Skeletal muscle cell (primary cell): Measurements from ENCODE around the gene ZBTB8A.

Source experiments
- DNase-seq: peaks from one replicate; pipeline ENCODE4 v3.0.0-alpha.2; 2010; ENCODE audit warnings: low read depth
- H3K4me3 ChIP-seq: 2 replicates; pipeline ENCODE4 v1.5.1; 2011; ENCODE audit warnings: low read depth, mild to moderate bottlenecking, control low read depth, low read length, moderate library complexity

ZBTB8A gene

DNA sequence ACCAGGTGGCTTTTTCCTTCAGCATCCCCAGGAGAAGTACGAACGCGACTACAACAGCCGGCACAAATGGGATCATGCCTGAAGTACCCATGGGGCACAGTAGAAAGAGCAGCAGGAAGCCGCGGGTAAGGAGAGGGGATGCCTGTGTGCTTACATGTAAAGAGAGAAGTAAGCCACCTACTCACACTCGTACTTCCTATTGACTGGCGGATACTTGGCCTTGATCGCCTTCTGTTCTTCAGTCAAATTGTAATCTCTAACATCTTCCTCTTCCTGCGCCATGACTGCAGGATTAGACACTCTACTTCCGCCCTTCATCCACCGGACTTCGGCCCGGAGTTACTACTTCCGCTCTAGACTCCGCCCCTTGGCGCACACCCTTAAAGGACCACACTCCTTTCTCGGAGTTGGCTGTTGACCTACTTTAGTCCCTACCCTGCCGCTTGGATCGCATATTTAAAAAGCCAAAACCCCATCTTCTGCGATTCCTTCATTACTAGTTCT is 111.1 kb downstream of the ZBTB8A start, which contains the start of gene ZBTB8OS:
ZBTB8OS (minus strand) TSS at position 303 of the 504 bp plus-strand sequence; CDS start at position 282, 21 bp downstream.
- peak within 1 kb of the TSS; percentile 84 for H3K4me3 ChIP-seq
- DNase-seq: peak; percentile 70

DNA sequence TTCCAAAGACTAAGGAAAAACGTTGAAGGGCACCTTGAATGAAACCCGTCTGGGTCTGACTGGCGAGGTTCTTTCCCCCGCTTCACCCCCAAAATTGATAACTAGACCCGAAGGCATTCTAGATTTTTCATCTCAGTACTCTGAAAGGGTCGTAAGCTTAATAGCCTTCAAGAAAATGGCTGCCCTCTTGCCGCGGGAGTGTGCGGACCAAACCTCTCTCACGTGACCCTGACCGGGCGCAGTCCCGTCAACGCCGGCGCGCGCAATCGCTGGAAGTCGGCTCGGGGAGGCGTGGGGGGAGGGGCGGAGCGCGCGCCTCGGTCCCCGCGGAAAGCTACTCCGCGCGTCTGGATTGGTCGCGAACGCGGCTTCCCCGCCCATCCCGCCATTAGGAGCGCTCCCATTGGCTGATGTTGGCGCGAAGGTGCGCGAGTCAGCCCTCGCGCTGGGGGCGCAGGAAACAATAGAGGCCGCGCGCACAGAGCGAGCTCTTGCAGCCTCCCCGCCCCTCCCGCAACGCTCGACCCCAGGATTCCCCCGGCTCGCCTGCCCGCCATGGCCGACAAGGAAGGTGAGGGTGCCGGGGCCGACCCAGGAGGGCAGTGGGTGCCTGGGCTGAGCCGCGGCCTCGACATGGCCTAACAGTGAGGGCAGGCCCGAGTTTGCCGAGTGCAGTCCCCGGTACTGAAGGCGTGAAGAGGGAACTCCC is 111.7 kb downstream of the ZBTB8A start, which contains the start of gene RBBP4:
RBBP4 (plus strand) TSS at position 457 of the 709 bp plus-strand sequence; CDS start at position 556, 99 bp downstream.
- peak; percentile 93 for DNase-seq
- H3K4me3 ChIP-seq: peak within 1 kb of the TSS; percentile 84

DNA sequence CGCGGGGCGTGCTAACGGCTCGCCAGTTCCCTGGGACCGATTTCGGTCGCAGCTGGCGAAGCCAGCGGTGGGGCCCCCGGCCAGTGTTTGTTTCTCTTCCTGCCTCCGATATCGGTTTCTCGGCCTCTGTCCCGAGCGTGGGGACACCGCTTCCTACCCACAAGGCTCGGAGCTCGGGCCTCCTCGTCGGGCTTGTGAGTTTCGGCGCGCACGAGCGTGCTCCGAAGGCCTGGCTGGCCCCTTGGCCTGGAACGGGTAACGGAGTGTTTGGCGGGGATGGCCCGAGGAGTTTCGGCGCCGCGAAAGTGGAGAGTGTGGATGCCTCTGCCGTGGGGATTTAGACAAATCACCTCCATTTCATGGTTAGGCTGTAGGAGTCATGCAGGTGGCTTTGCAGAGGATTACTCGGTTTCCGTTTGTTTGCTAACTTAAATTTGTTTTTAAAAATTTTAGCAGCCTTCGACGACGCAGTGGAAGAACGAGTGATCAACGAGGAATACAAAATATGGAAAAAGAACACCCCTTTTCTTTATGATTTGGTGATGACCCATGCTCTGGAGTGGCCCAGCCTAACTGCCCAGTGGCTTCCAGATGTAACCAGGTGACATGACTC is 112.3 kb downstream of the ZBTB8A start:
- H3K4me3 ChIP-seq: peak overlapping the region; percentile 84
- peak; percentile 4 for DNase-seq

DNA sequence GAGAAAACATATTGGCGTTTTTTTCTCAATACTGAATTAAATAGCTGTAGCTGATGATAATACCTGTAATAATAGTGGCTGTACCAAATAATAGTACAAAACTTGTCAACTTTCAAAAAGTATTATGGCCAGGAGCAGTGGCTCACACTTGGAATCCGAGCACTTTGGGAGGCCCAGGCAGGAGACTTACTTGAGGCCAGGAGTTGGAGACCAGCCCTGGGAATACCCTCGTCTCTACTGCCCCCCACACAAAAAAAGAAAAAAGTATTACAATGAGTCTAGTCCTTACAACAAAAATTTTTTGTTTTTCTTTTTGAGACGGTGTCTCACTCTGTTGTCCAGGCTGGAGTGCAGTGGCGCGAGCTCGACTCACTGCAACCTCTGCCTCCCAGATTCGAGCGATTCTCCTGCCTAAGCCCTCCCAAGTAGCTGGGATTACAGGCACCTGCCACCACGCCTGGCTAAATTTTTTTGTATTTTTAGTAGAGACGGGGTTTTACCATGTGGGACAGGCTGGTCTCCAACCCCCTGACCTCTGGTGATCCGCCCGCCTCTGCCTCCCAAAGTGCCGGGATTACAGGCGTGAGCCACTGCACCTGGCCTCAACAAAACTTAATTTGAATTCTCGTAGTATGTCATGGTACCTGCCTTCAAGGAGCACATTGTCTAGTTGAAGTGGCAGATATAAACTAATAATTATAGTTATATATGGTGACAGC is 113.2 kb downstream of the ZBTB8A start:
- H3K4me3 ChIP-seq: peak overlapping the region; percentile 84
- no peak for DNase-seq
